GM21619 (cell line): ENCODE data around the gene GBP7.
A peak's percentile ranks its signal among the peaks of the same experiment; 100 is the strongest.
"Not testable (repeated sequence)": the region's sequence is repeated elsewhere in the genome, so short reads cannot be mapped to it uniquely, and the experiment has no call there.

Experiments used
- ATAC-seq: cut with Tn5 transposase; IDR thresholded peaks from one replicate; pipeline ENCODE4 v1.9.1; 2021; ENCODE audit not compliant: unreplicated experiment

The GBP7 gene

GRCh38 chr1:89175601-89176256, at the start of gene GBP7:
TSS of gene GBP7 (minus strand) at chr1:89176003. CDS start at chr1:89171935, 4,068 bp downstream.
- ATAC-seq = no peak

GRCh38 chr1:89221341-89221740, 45.5 kb upstream of the GBP7 start:
- ATAC-seq = no peak

GRCh38 chr1:89219851-89220250, 44.0 kb upstream of the GBP7 start:
- not testable (repeated sequence) for ATAC-seq

- not testable (repeated sequence) for ATAC-seq
These were observed 43.1 kb upstream of the GBP7 start for GRCh38 chr1:89218941-89219340.

GRCh38 chr1:89213347-89213746, 37.5 kb upstream of the GBP7 start:
- no peak for ATAC-seq

DNA sequence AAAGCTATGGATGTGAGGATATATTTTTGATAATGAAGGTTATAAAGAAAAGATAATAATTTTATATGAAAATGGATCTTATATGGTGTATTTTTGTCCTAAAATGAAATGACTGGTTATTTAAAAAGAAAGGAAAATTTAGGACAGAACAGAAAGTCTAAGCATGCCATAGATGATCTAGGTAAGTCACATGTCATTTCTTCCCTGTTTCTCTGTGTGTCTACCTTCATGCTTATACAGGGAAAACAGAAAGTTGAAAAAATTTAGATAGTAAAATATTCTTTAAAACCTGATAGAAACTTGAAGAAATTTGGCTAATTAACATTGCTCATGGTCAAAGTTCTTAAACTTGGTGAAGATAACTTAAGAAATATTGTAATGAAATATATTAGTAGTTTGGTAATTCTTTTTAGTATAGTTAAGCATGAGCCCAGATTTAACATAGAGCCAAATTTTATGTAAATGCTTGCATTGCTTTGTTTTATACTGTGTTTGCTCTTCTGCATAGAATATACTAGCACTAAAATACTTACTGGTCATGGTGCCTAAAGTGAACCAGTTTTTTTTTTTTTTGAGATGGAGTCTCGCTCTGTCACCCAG, 35.3 kb upstream of the GBP7 start:
- ATAC-seq = no peak

DNA sequence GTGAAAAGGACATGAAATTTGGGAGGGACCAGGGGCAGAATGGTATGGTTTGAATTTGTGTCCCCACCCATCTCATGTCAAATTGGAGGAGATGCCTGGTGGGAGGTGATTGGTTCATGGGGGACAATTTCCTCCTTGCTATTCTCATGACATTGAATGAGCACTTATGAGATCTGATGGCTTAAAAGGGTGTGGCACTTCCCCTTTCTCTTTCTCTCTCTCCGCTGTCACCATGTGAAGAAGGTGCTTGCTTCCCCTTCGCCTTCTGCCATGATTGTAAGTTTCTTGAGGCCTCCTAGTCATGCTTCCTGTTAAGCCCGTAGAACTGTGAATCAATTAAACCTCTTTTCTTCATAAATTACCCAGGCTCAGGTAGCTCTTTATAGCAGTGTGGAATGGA, 30.6 kb upstream of the GBP7 start:
- no peak for ATAC-seq

GRCh38 chr1:89203166-89203565, 27.4 kb upstream of the GBP7 start:
- no peak for ATAC-seq

- peak; percentile 72 for ATAC-seq
These were observed 25.4 kb upstream of the GBP7 start for GRCh38 chr1:89201106-89201794.

GRCh38 chr1:89200663-89201062, 24.9 kb upstream of the GBP7 start:
- ATAC-seq = no peak

DNA sequence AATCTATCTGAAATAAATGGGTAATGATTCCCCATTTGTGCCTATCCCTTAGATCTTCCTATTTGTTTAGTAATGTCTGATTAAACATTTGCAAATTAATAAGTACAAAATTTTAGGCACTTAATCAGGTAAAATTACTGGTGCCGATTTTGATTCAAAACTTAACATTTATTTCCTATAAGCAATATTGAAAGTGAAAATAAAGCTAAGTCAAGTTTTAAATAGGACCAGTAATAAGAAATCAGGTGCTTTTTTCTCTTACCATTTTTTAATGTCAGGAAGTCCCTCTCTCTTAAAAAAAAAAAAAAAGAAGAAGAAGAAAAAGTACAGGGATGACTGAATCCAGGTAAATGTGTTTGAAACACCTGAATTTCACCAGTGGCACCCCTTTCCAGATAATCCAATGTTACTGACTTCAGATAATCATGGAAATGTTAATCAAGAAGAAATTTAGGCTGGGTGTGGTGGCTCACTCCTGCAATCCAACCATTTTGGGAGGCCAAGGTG, 23.8 kb upstream of the GBP7 start:
- no peak for ATAC-seq

DNA sequence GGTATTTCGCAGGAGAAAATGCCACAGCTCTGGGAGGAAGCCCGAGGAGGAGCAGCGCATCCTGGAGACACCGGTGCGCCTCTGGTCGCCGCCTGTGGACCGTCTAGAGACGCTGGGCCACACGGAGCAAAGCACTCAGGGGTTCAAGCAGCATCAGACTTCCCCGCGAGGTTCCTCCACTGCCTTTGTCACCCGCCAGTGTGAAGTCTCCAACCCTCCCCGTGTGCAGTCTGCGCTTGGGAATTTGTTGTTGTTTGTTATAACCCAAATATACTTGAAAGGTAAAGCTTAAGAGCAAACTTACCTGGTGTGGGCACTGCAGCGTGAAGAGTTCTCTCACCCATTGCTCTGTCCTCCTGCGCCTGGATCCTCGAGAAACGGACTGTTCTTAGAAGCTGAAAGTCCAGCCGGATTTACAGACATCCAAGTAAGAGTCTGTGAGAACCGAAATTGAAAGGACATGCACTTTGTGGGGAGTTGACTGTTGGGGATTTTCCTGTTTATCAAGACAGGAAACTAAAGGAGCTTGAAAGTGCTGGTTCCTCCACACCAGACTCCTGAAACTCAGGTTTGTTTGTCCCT, 22.8 kb upstream of the GBP7 start, which contains the start of gene GBP4:
Gene GBP4, minus strand, starts transcription at position 452 of the 582 bp plus-strand sequence. Its CDS starts 108 bp downstream, at position 344.
- ATAC-seq = peak; percentile 50

GRCh38 chr1:89198081-89198480, 22.3 kb upstream of the GBP7 start:
- ATAC-seq = no peak

DNA sequence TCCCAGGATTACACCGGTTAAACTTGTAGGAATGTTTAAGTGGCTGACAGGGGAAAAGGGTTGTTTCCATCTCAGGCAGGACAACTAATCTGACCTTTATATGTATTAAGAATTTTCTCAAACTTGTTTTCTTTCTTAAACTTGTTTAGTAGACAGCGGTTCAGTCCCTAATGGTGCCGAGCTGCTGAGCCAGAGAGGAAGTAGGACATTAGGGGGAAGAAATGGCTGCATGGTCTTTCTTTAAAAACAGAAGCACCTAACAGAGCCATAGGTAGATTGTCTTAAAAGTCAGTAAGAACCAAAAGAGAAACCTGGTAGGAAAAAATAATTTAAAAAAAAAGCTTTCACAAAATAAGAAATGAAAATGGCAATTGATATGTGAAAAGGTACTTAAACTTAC, 19.7 kb upstream of the GBP7 start:
- no peak for ATAC-seq

DNA sequence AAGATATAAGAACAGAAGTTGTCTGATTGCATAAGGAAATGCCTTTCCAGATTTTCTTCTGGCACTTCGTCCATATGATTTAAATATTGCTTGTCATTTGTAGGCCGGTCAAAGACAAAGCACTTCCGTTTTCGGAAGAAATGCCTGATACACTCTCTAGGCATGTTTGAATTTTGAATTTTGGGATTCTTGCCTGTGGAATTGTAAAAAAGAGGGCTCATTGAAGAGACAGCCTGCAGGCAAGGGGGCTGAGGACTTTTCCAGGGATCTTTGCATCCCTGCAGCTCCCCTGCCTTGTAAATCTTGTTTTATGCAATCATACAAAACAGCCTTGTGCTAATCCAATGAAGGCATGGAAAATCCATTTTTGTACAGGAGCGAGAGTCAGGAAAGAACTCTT, 15.5 kb upstream of the GBP7 start:
- no peak for ATAC-seq

- ATAC-seq = no peak
These were observed 14.2 kb upstream of the GBP7 start for GRCh38 chr1:89190017-89190416.

DNA sequence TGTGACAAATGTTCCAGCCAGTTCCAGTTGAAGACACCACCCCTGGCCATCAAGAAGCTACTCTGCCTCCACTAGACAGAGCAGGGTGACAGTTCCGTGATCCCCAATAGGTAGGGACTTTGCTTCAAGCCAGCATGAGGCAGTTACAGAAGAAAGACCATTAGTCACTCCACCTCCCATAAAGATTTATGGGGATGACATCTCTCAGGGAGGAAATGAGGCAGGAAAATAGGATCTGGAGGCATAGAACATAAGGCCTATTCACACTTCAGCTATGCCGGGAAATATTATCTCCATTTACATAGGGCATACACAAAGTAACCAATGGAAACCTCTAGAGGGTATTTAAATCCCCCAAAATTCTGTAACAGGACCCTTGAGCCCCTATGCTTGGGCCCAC, 3.5 kb upstream of the GBP7 start:
- no peak for ATAC-seq

DNA sequence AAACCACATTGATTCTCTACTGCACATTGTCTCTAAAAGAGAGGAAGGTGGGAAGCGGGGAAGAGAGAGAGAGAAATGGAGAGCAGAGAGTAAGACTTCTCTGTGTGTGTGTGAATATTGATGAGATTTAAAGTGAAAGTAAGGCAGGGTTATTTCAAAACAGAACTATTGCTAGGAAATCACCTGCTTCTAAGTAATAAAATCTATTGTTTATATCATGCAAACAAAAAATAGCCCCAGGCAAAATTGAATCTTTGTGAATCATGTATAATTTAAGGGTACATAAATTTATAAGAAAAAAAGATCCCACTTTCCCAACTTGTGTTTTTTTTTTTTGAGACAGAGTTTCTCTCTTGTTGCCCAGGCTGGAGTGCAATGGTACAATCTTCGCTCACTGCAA, 1.2 kb upstream of the GBP7 start:
- no peak for ATAC-seq

- no peak for ATAC-seq
These were observed 1.3 kb downstream of the GBP7 start for GRCh38 chr1:89174491-89174890.

- ATAC-seq = no peak
These were observed 3.2 kb downstream of the GBP7 start for GRCh38 chr1:89172468-89173143.

DNA sequence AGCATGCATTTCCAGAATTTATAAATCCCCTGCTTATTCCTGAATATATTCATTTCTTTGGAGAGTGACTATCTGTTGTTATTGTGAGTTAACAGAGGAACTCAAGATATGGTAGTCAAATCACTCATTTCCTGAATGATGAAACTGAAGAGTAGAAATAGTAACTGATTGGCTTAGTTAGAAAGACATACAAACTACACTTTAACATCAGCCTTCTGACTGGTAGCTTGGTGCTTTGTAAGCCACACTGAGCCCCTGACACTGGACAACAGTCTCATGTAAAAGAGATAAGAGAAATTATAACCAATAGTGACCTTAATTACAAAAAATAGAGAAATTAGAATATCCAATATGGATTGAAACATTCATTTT, 4.8 kb downstream of the GBP7 start:
- ATAC-seq = peak; percentile 64
